ENCODE data around the gene GCHFR.

GRCh38 chr15:40799523-40799922, 35.7 kb downstream of the GCHFR start:
- TF ChIP-seq CTCF (IDR thresholded peaks at IDR 0.05) (no peak), POLR2A (IDR thresholded peaks at IDR 0.05) (no peak)

All from Peyer's patch (tissue), 4 donors.